Nephron (organoid): ENCODE results near the gene ARAP2.

ENCODE experiments used
- H3K27ac Mint-ChIP-seq, 3 experiments: 2 replicates each; pipeline ENCODE4 v1.8.0; 2020; ENCODE audit warnings: mixed read lengths in 3 of 3, mild to moderate bottlenecking in 2 of 3, moderate library complexity in 1 of 3
- H3K27me3 Mint-ChIP-seq: 2 replicates; pipeline ENCODE4 v1.8.0; 2021; ENCODE audit warnings: low read depth, mild to moderate bottlenecking, moderate library complexity, mixed read lengths
- H3K36me3 Mint-ChIP-seq: 2 replicates; pipeline ENCODE4 v1.8.0; 2020; ENCODE audit warnings: low read depth, mixed read lengths
- H3K4me1 Mint-ChIP-seq: 2 replicates; pipeline ENCODE4 v1.8.0; 2020; ENCODE audit warnings: mixed read lengths
- H3K4me3 Mint-ChIP-seq, 3 experiments: 2 replicates each; pipeline ENCODE4 v1.8.0; 2020; ENCODE audit warnings: mild to moderate bottlenecking in 3 of 3, mixed read lengths in 3 of 3, moderate library complexity in 2 of 3
- H3K9me3 Mint-ChIP-seq: 2 replicates; pipeline ENCODE4 v1.8.0; 2020; ENCODE audit warnings: mixed read lengths
- CTCF ChIP-seq, 3 experiments: fragments of 200-600 bp; sonication (generic); IDR thresholded peaks; one replicate each; pipeline ENCODE4 v1.5.0; 2021; ENCODE audit warnings: antibody characterized with exemption in 3 of 3; ENCODE audit not compliant: unreplicated experiment in 3 of 3

Gene ARAP2

GRCh38 chr4:36211084-36211483 lies 33.2 kb downstream of the ARAP2 start:
- no peak for TF ChIP-seq CTCF (IDR thresholded peaks at IDR 0.05; ENCODE audit: unreplicated experiment in 3 of 3)
- no peaks in the 10 kb centered on the region for H3K9me3 Mint-ChIP-seq
- no peaks in the 10 kb centered on the region for H3K36me3 Mint-ChIP-seq
- no peaks in the 10 kb centered on the region for H3K4me1 Mint-ChIP-seq
- no peaks in the 10 kb centered on the region for H3K27me3 Mint-ChIP-seq
- no peak overlapping the region for H3K4me3 Mint-ChIP-seq
- no peak overlapping the region for H3K27ac Mint-ChIP-seq

DNA sequence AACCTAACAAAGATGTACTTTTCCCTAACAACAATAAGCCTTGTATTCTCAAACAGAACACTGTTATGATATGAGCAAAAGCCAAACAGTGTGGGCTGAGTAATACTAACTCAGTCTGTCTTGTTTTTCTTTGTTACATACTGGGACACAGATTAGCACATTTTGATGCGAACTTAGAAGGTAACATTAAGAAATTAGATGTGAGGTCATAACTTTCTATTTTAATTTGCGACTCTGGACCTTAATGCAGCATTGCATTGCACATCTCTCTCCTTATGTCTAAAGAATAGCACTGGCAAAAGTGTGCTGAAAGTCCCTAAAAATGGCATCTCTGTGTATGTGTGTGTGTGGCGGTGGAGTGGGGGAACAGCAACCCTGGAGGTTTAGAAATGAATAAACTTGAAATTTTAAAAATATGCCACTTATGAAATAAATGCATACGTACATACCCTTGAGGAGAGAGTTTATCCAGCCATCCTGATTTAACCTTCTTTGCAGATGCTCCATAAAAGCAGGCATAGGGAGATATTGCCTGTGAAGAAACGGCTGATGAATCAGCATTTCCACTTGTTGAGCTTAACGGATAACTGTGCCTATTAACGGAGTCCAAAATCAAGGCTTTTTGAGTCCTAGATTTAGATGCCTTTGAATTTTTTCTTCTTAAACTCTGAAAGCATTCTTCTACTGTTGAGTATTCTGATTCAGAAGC lies 34.2 kb downstream of the ARAP2 start:
- Mint-ChIP-seq H3K27ac (no peak overlapping the region), H3K36me3 (no peaks in the 10 kb centered on the region), H3K9me3 (no peaks in the 10 kb centered on the region), H3K4me1 (no peaks in the 10 kb centered on the region), H3K27me3 (no peaks in the 10 kb centered on the region), H3K4me3 (no peak overlapping the region)
- no peak for TF ChIP-seq CTCF (IDR thresholded peaks at IDR 0.05; ENCODE audit: unreplicated experiment in 3 of 3)

DNA sequence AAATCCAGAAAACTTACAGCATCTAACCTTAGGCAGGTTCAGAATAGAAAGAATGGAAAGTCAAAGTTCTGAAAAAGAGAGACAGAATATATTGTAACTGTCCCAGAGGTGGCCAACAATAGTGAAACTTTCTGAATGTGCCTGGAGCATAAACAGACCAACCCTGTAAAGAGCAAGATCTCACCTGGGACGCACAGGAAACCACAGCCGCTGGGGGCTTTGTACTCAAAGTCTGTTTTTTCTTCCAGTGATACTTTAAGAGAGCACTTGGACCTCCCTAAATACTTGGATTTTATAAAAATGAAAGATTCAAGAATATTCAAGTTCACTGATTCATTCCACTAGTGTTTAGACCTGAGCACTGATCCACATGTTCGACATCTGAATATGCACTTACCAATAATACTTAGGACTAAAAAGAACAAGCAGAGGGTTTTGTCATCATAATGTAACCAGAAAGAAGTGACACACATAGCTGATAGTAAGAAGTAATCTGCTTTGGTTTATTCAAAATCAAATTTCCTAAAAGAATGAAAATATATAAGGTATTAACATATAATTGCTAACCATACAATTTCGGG lies 35.3 kb downstream of the ARAP2 start:
- H3K4me3 Mint-ChIP-seq, result no peak overlapping the region
- no peak overlapping the region for H3K27ac Mint-ChIP-seq

DNA sequence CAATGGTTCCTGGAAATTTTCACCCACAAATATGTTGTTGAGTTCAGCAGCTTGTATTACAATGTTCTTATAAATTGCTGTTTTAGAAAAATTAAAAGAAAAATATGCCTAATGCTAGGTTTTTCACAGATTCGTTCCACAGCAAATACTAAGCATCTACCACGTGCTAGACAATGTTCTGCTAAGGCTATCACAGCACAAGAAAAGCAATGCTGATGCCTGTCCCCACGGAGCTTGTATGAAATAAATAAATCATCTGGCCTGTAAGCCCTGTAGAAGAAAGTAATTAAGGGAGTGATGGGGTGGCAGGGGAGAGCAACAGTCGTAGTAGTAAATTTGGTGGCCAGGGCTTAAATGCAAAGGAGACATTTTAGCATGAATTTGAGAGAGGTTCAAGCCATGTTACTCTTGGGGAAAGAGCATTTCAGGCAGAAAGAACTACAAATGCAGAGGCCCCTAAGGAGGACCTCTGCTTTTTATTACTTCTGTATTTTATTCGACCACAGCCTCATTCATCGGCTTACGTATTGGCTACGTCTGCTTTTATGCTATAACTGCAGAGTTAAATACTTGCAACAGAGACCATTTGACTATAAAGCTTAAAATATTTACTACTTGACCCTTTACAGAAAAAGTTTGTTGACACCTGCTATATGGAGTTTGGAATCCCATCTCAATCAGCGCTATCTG lies 36.3 kb downstream of the ARAP2 start:
- Mint-ChIP-seq H3K27ac (peak overlapping the region in 1 of 3 experiments; percentile 9), H3K4me1 (no peaks in the 10 kb centered on the region)

More for the DNA sequence above, 35.3 kb downstream of the ARAP2 start:
- TF ChIP-seq CTCF (IDR thresholded peaks at IDR 0.05; ENCODE audit: unreplicated experiment in 3 of 3), result no peak
- H3K36me3 Mint-ChIP-seq, result no peaks in the 10 kb centered on the region
- H3K27me3 Mint-ChIP-seq, result no peaks in the 10 kb centered on the region
- no peaks in the 10 kb centered on the region for H3K4me1 Mint-ChIP-seq
- no peaks in the 10 kb centered on the region for H3K9me3 Mint-ChIP-seq

GRCh38 chr4:36207367-36207766 lies 36.9 kb downstream of the ARAP2 start:
- H3K4me1 Mint-ChIP-seq, result no peaks in the 10 kb centered on the region
- H3K27me3 Mint-ChIP-seq, result no peaks in the 10 kb centered on the region
- H3K27ac Mint-ChIP-seq, result no peak overlapping the region

More for the DNA sequence above, 36.3 kb downstream of the ARAP2 start:
- Mint-ChIP-seq H3K4me3 (no peak overlapping the region), H3K9me3 (no peaks in the 10 kb centered on the region), H3K27me3 (no peaks in the 10 kb centered on the region), H3K36me3 (no peaks in the 10 kb centered on the region)
- no peak for TF ChIP-seq CTCF (IDR thresholded peaks at IDR 0.05; ENCODE audit: unreplicated experiment in 3 of 3)

More at GRCh38 chr4:36207367-36207766, 36.9 kb downstream of the ARAP2 start:
- TF ChIP-seq CTCF (IDR thresholded peaks at IDR 0.05; ENCODE audit: unreplicated experiment in 3 of 3), result no peak
- Mint-ChIP-seq H3K36me3 (no peaks in the 10 kb centered on the region), H3K4me3 (no peak overlapping the region), H3K9me3 (no peaks in the 10 kb centered on the region)
